WTC11 (cell line): ENCODE results near the gene MACROD2. TPM values are rescaled to one million over a fixed set of nuclear protein-coding genes. Genes with fewer than 3 reads are reported as not detected.

Experiments
- ATAC-seq: fragments of 200-7000 bp; cut with Tn5 transposase; 2 replicates; pipeline ENCODE4 v1.10.0; 2021; ENCODE audit warnings: mild to moderate bottlenecking, moderate library complexity
- CTCF ChIA-PET: fragments of 300-600 bp; sonication (Branson Sonifier 250); formaldehyde crosslinking; loops from one replicate; lab custom pipeline; 2021; ENCODE audit warnings: antibody characterized with exemption; lab: Charles Lee
- POLR2A ChIA-PET: fragments of 350-600 bp; sonication (Branson Sonifier 250); formaldehyde crosslinking; loops from one replicate; lab custom pipeline; 2021; ENCODE audit warnings: antibody characterized with exemption; lab: Charles Lee
- DNase-seq: peaks from one replicate; pipeline ENCODE4 v3.0.0; 2021; ENCODE audit warnings: low spot score
- H3K27ac Mint-ChIP-seq: 2 replicates; pipeline ENCODE4 v1.8.0; 2021; ENCODE audit warnings: mixed read lengths
- H3K27me3 Mint-ChIP-seq: 2 replicates; pipeline ENCODE4 v1.8.0; 2021; ENCODE audit warnings: low read depth, mild to moderate bottlenecking, moderate library complexity, mixed read lengths
- H3K36me3 Mint-ChIP-seq: 2 replicates; pipeline ENCODE4 v1.8.0; 2021; ENCODE audit warnings: mixed read lengths
- H3K4me1 Mint-ChIP-seq: 2 replicates; pipeline ENCODE4 v1.8.0; 2022; ENCODE audit warnings: mixed read lengths
- H3K4me3 Mint-ChIP-seq: 2 replicates; pipeline ENCODE4 v1.8.0; 2021; ENCODE audit warnings: mild to moderate bottlenecking, moderate library complexity, mixed read lengths
- H3K9me3 Mint-ChIP-seq: 2 replicates; pipeline ENCODE4 v1.8.0; 2021; ENCODE audit warnings: mixed read lengths
- ATF1 ChIP-seq: sonication (generic); formaldehyde crosslinking; IDR thresholded peaks from 2 replicates; pipeline ENCODE4 v1.8.1; 2023; ENCODE audit warnings: mild to moderate bottlenecking, moderate library complexity, missing genetic modification reagents
- CREM ChIP-seq: sonication (generic); formaldehyde crosslinking; IDR thresholded peaks from 2 replicates; pipeline ENCODE4 v1.8.1; 2022; ENCODE audit warnings: mild to moderate bottlenecking, missing genetic modification reagents, moderate library complexity
- CTCF ChIP-seq: fragments of 200-600 bp; IDR thresholded peaks from 2 replicates; pipeline ENCODE4 v1.8.0; 2022; ENCODE audit warnings: antibody characterized with exemption
- EMX1 ChIP-seq: fragments of 250-450 bp; sonication (Bioruptor Pico); IDR thresholded peaks from 2 replicates; pipeline ENCODE4 v1.8.0; 2021; ENCODE audit warnings: mild to moderate bottlenecking
- ESRRA ChIP-seq: sonication (generic); formaldehyde crosslinking; IDR thresholded peaks from 2 replicates; pipeline ENCODE4 v1.8.1; 2022; ENCODE audit warnings: mild to moderate bottlenecking, missing genetic modification reagents, borderline replicate concordance
- GABPB1 ChIP-seq: sonication (generic); formaldehyde crosslinking; IDR thresholded peaks from 2 replicates; pipeline ENCODE4 v1.8.1; 2023; ENCODE audit warnings: mild to moderate bottlenecking, missing genetic modification reagents
- JAZF1 ChIP-seq: fragments of 250-450 bp; sonication (Bioruptor Pico); IDR thresholded peaks from 2 replicates; pipeline ENCODE4 v1.9.0; 2021; ENCODE audit warnings: moderate library complexity, mild to moderate bottlenecking, inconsistent platforms
- MYBL2 ChIP-seq: sonication (generic); formaldehyde crosslinking; IDR thresholded peaks from 2 replicates; pipeline ENCODE4 v1.8.1; 2023; ENCODE audit warnings: mild to moderate bottlenecking, moderate library complexity, missing genetic modification reagents
- NFATC4 ChIP-seq: fragments of 250-450 bp; sonication (Bioruptor Pico); IDR thresholded peaks from 2 replicates; pipeline ENCODE4 v1.9.0; 2021; ENCODE audit warnings: mild to moderate bottlenecking
- NFE2L1 ChIP-seq: sonication (generic); formaldehyde crosslinking; IDR thresholded peaks from 2 replicates; pipeline ENCODE4 v1.8.1; 2023; ENCODE audit warnings: missing genetic modification reagents
- RORB ChIP-seq: fragments of 250-450 bp; sonication (Bioruptor Pico); IDR thresholded peaks from 2 replicates; pipeline ENCODE4 v1.9.0; 2021; ENCODE audit warnings: mild to moderate bottlenecking
- ZNF396 ChIP-seq: fragments of 250-450 bp; sonication (Bioruptor Pico); IDR thresholded peaks from 2 replicates; pipeline ENCODE4 v1.8.0; 2021; ENCODE audit warnings: mild to moderate bottlenecking, moderate library complexity, borderline replicate concordance
- total RNA-seq: library from RNA; stranded (reverse); gene quantifications from 3 replicates; pipeline ENCODE4 v1.2.3, GENCODE V29; 2021
- TF ChIP-seq, protein P1 (sequence below): sonication (generic); formaldehyde crosslinking; IDR thresholded peaks from 2 replicates; pipeline ENCODE4 v1.8.1; 2022; ENCODE audit warnings: low read depth, missing genetic modification reagents, borderline replicate concordance
- TF ChIP-seq, protein P2 (sequence below): sonication (generic); formaldehyde crosslinking; IDR thresholded peaks from 2 replicates; pipeline ENCODE4 v1.8.0; 2023; ENCODE audit warnings: missing genetic modification reagents, mild to moderate bottlenecking, borderline replicate concordance
- TF ChIP-seq, protein P3 (sequence below): sonication (generic); formaldehyde crosslinking; IDR thresholded peaks from 2 replicates; pipeline ENCODE4 v1.8.1; 2023; ENCODE audit warnings: mild to moderate bottlenecking, missing genetic modification reagents, moderate library complexity
- TF ChIP-seq, protein P4 (sequence below): fragments of 250-450 bp; sonication (Bioruptor Pico); IDR thresholded peaks from 2 replicates; pipeline ENCODE4 v1.9.0; 2021; ENCODE audit warnings: mild to moderate bottlenecking, borderline replicate concordance
- TF ChIP-seq, protein P5 (sequence below): fragments of 250-450 bp; sonication (Bioruptor Pico); conservative IDR thresholded peaks from 2 replicates; pipeline ENCODE4 v1.9.0; 2021; ENCODE audit warnings: mild to moderate bottlenecking
- TF ChIP-seq, protein P6 (sequence below): sonication (generic); formaldehyde crosslinking; IDR thresholded peaks from 2 replicates; pipeline ENCODE4 v1.8.0; 2023; ENCODE audit warnings: missing genetic modification reagents

The MACROD2 gene
- total RNA-seq, 1 experiment from 2014 or later, result 4.1 TPM

DNA sequence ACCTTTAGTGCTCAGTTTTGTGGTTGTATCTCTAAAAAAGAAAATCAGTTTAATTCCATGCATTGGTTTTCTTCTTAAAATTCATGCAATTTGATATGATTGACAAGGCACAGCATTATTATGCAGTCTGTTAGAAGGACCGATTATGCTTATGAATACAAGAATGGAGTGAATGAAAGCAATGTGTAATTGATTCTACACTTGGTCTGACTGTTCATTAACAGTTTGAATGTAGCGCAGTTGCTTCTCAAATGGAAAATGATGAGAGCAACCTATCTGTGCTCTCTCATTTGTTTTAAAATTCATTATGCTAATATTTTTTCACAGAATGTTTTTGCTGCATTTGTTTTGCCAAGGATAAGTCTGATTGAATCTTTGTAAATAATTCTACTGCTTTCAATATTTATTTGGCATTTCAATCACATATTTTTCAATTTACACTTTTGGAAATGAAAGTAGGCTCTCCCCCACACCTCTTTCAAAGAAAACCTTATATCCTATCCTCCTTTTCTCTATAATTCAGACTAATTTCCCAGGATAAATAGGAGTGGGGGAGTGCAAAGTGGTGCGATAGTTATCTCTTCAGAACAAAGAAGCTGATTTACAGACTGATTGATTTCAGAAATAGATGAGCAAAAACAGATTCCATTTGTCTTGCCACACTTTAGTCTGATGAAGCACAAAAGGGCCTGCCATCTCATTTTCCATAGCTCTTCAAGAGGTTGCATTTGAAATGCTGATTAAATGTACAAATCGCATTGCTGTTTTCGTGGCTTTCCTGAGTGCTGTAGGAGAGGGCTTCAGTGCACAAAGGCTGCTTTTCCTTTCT lies 1227.4 kb downstream of the MACROD2 start:
- no peaks in the 10 kb centered on the region for H3K36me3 Mint-ChIP-seq
- H3K4me3 Mint-ChIP-seq, result no peak overlapping the region
- no peaks in the 10 kb centered on the region for H3K27me3 Mint-ChIP-seq
- peaks cover 34% of the 10 kb centered on the region for H3K4me1 Mint-ChIP-seq
- no peak for TF ChIP-seq JAZF1 (CRISPR knock-in tag)
- TF ChIP-seq ZNF396 (CRISPR knock-in tag), result no peak
- TF ChIP-seq, protein P1, sequence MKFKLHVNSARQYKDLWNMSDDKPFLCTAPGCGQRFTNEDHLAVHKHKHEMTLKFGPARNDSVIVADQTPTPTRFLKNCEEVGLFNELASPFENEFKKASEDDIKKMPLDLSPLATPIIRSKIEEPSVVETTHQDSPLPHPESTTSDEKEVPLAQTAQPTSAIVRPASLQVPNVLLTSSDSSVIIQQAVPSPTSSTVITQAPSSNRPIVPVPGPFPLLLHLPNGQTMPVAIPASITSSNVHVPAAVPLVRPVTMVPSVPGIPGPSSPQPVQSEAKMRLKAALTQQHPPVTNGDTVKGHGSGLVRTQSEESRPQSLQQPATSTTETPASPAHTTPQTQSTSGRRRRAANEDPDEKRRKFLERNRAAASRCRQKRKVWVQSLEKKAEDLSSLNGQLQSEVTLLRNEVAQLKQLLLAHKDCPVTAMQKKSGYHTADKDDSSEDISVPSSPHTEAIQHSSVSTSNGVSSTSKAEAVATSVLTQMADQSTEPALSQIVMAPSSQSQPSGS (CRISPR knock-in tag), result no peak
- no peak for TF ChIP-seq ATF1 (CRISPR knock-in tag)
- TF ChIP-seq RORB (CRISPR knock-in tag), result no peak
- TF ChIP-seq ESRRA (CRISPR knock-in tag), result no peak
- TF ChIP-seq, protein P2, sequence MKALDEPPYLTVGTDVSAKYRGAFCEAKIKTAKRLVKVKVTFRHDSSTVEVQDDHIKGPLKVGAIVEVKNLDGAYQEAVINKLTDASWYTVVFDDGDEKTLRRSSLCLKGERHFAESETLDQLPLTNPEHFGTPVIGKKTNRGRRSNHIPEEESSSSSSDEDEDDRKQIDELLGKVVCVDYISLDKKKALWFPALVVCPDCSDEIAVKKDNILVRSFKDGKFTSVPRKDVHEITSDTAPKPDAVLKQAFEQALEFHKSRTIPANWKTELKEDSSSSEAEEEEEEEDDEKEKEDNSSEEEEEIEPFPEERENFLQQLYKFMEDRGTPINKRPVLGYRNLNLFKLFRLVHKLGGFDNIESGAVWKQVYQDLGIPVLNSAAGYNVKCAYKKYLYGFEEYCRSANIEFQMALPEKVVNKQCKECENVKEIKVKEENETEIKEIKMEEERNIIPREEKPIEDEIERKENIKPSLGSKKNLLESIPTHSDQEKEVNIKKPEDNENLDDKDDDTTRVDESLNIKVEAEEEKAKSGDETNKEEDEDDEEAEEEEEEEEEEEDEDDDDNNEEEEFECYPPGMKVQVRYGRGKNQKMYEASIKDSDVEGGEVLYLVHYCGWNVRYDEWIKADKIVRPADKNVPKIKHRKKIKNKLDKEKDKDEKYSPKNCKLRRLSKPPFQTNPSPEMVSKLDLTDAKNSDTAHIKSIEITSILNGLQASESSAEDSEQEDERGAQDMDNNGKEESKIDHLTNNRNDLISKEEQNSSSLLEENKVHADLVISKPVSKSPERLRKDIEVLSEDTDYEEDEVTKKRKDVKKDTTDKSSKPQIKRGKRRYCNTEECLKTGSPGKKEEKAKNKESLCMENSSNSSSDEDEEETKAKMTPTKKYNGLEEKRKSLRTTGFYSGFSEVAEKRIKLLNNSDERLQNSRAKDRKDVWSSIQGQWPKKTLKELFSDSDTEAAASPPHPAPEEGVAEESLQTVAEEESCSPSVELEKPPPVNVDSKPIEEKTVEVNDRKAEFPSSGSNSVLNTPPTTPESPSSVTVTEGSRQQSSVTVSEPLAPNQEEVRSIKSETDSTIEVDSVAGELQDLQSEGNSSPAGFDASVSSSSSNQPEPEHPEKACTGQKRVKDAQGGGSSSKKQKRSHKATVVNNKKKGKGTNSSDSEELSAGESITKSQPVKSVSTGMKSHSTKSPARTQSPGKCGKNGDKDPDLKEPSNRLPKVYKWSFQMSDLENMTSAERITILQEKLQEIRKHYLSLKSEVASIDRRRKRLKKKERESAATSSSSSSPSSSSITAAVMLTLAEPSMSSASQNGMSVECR (CRISPR knock-in tag), result no peak
- TF ChIP-seq, protein P3, sequence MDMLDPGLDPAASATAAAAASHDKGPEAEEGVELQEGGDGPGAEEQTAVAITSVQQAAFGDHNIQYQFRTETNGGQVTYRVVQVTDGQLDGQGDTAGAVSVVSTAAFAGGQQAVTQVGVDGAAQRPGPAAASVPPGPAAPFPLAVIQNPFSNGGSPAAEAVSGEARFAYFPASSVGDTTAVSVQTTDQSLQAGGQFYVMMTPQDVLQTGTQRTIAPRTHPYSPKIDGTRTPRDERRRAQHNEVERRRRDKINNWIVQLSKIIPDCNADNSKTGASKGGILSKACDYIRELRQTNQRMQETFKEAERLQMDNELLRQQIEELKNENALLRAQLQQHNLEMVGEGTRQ, result no peak
- no peak for TF ChIP-seq EMX1 (CRISPR knock-in tag)
- no peak for TF ChIP-seq NFATC4
- no peak for TF ChIP-seq GABPB1
- TF ChIP-seq MYBL2 (CRISPR knock-in tag), result no peak
- TF ChIP-seq, protein P4, sequence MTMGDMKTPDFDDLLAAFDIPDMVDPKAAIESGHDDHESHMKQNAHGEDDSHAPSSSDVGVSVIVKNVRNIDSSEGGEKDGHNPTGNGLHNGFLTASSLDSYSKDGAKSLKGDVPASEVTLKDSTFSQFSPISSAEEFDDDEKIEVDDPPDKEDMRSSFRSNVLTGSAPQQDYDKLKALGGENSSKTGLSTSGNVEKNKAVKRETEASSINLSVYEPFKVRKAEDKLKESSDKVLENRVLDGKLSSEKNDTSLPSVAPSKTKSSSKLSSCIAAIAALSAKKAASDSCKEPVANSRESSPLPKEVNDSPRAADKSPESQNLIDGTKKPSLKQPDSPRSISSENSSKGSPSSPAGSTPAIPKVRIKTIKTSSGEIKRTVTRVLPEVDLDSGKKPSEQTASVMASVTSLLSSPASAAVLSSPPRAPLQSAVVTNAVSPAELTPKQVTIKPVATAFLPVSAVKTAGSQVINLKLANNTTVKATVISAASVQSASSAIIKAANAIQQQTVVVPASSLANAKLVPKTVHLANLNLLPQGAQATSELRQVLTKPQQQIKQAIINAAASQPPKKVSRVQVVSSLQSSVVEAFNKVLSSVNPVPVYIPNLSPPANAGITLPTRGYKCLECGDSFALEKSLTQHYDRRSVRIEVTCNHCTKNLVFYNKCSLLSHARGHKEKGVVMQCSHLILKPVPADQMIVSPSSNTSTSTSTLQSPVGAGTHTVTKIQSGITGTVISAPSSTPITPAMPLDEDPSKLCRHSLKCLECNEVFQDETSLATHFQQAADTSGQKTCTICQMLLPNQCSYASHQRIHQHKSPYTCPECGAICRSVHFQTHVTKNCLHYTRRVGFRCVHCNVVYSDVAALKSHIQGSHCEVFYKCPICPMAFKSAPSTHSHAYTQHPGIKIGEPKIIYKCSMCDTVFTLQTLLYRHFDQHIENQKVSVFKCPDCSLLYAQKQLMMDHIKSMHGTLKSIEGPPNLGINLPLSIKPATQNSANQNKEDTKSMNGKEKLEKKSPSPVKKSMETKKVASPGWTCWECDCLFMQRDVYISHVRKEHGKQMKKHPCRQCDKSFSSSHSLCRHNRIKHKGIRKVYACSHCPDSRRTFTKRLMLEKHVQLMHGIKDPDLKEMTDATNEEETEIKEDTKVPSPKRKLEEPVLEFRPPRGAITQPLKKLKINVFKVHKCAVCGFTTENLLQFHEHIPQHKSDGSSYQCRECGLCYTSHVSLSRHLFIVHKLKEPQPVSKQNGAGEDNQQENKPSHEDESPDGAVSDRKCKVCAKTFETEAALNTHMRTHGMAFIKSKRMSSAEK (CRISPR knock-in tag), result no peak
- H3K27ac Mint-ChIP-seq, result no peak overlapping the region
- ATAC-seq (no peak), DNase-seq (no peak)
- POLR2A ChIA-PET, result no interaction called here
- peaks cover 4% of the 10 kb centered on the region; the same call in 1 of the 2 replicates for H3K9me3 Mint-ChIP-seq
- CTCF ChIA-PET, result no interaction called here

GRCh38 chr20:15224199-15224598 lies 1228.9 kb downstream of the MACROD2 start:
- H3K9me3 Mint-ChIP-seq, result peaks cover 4% of the 10 kb centered on the region; the same call in 1 of the 2 replicates
- DNase-seq (no peak), ATAC-seq (no peak)
- ChIA-PET POLR2A (no interaction called here), CTCF (no interaction called here)
- H3K27ac Mint-ChIP-seq, result no peak overlapping the region
- no peaks in the 10 kb centered on the region for H3K27me3 Mint-ChIP-seq
- H3K4me3 Mint-ChIP-seq, result no peak overlapping the region
- no peaks in the 10 kb centered on the region for H3K36me3 Mint-ChIP-seq
- peaks cover 34% of the 10 kb centered on the region for H3K4me1 Mint-ChIP-seq
- TF ChIP-seq, protein P5, sequence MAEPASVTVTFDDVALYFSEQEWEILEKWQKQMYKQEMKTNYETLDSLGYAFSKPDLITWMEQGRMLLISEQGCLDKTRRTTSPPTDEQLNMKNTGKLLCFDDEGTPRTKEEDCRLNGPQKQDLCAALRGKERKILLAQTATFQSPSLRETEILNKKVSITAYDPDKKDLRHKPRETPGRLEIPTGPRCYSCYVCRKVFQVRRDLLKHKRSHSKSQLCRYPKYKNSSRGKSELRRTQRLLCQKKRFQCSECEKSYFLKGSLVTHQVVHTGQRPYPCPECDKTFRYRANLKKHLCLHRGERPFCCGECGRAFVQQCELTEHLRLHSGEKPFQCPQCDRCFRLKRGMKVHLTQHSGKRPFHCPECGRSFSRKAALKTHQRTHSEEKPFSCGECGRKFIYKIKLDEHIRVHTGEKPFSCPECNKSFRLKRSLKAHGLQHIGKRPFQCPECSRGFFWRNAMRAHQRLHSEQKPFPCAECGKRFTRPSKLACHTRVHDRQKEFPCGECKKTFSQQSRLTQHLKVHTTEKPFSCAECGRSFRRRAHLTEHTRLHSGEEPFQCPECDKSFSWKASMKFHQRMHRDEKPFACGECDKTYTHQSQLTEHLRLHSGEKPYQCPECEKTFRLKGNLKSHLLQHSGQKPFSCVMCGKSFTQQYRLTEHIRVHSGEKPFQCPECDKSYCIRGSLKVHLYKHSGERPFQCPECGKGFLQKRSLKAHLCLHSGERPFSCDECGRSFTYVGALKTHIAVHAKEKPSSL (CRISPR knock-in tag), result no peak
- TF ChIP-seq CTCF, result no peak
- TF ChIP-seq CREM, result no peak
- TF ChIP-seq, protein P6, sequence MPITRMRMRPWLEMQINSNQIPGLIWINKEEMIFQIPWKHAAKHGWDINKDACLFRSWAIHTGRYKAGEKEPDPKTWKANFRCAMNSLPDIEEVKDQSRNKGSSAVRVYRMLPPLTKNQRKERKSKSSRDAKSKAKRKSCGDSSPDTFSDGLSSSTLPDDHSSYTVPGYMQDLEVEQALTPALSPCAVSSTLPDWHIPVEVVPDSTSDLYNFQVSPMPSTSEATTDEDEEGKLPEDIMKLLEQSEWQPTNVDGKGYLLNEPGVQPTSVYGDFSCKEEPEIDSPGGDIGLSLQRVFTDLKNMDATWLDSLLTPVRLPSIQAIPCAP (CRISPR knock-in tag), result no peak
- TF ChIP-seq NFE2L1, result no peak
